CD4-positive, alpha-beta T cell (primary cell): Measurements from ENCODE around the gene KMT2C. TPM values are rescaled to one million over a fixed set of nuclear protein-coding genes. Genes with fewer than 3 reads are reported as not detected.

ENCODE experiments used
- ATAC-seq: fragments of 200-7000 bp; cut with Tn5 transposase; one replicate; pipeline ENCODE4 v1.10.0; 2022; ENCODE audit warnings: mild to moderate bottlenecking; ENCODE audit not compliant: poor library complexity
- CTCF ChIA-PET: fragments of 350-600 bp; sonication (Branson Sonifier 250); formaldehyde crosslinking; loops from one replicate; lab custom pipeline; 2021; ENCODE audit warnings: antibody characterized with exemption, inconsistent platforms; lab: Charles Lee
- POLR2A ChIA-PET: fragments of 350-600 bp; sonication (Branson Sonifier 250); formaldehyde crosslinking; loops from one replicate; lab custom pipeline; 2021; ENCODE audit warnings: antibody characterized with exemption, inconsistent platforms; lab: Charles Lee
- DNase-seq, 14 experiments: peaks; one replicate each; pipeline ENCODE4 v3.0.0-alpha.2; 2013 to 2020; ENCODE audit warnings: mixed read lengths in 2 of 14
- H3K27ac ChIP-seq, 2 donors: one replicate each; pipeline versions ENCODE4 v1.5.1 to v1.7.0; 2013; ENCODE audit warnings: low read length in 2 of 2, low read depth in 1 of 2, mild to moderate bottlenecking in 1 of 2
- H3K27me3 ChIP-seq, 2 experiments: 1 replicate in 1 of 2; 2 replicates in 1 of 2; pipeline versions ENCODE4 v1.6.1 to v1.7.0; 2013; ENCODE audit warnings: low read length in 2 of 2, control low read depth in 1 of 2, mild to moderate bottlenecking in 1 of 2, moderate library complexity in 1 of 2; ENCODE audit not compliant: insufficient read depth in 2 of 2, control insufficient read depth in 1 of 2
- H3K36me3 ChIP-seq: one replicate; pipeline ENCODE4 v1.6.1; 2013; ENCODE audit warnings: low read length, control low read depth; ENCODE audit not compliant: insufficient read depth
- H3K4me1 ChIP-seq: one replicate; pipeline ENCODE4 v1.6.1; 2013; ENCODE audit warnings: low read length, control low read depth; ENCODE audit not compliant: insufficient read depth
- H3K4me3 ChIP-seq: one replicate; pipeline ENCODE4 v1.5.1; 2013; ENCODE audit warnings: mild to moderate bottlenecking, low read length, moderate library complexity
- H3K9me3 ChIP-seq, 2 experiments: 1 replicate in 1 of 2; 2 replicates in 1 of 2; pipeline versions ENCODE4 v1.6.1 to v1.7.0; 2013; ENCODE audit warnings: low read length in 2 of 2, mild to moderate bottlenecking in 2 of 2, control low read depth in 1 of 2, moderate library complexity in 1 of 2; ENCODE audit not compliant: control insufficient read depth in 1 of 2, insufficient read depth in 1 of 2
- H3K27ac Mint-ChIP-seq: one replicate; pipeline ENCODE4 v1.8.0; 2020; ENCODE audit warnings: mixed read lengths
- H3K27me3 Mint-ChIP-seq: one replicate; pipeline ENCODE4 v1.8.0; 2021; ENCODE audit warnings: mixed read lengths
- H3K36me3 Mint-ChIP-seq: one replicate; pipeline ENCODE4 v1.8.0; 2021; ENCODE audit warnings: low read depth, mixed read lengths
- H3K4me1 Mint-ChIP-seq: one replicate; pipeline ENCODE4 v1.8.0; 2021; ENCODE audit warnings: low read depth, mixed read lengths
- H3K4me3 Mint-ChIP-seq: one replicate; pipeline ENCODE4 v1.8.0; 2020; ENCODE audit warnings: mild to moderate bottlenecking, mixed read lengths
- H3K9me3 Mint-ChIP-seq: one replicate; pipeline ENCODE4 v1.8.0; 2020; ENCODE audit warnings: mixed read lengths
- intact Hi-C, 2 experiments: fragments of 100-400 bp; cut with DNase I in 1 of 2; cut with micrococcal nuclease in 1 of 2; formaldehyde crosslinking; loops; one replicate each; pipeline versions ENCODE4 v1.15.1 to v1.9.0; 2023 to 2025; cut with DNase I, micrococcal nuclease
- total RNA-seq, 174 experiments: library from RNA in 2 of 174; stranded (reverse) in 2 of 174; gene quantifications; one replicate each; pipeline ENCODE4 v1.2.3 and lab custom pipeline; 2021 to 2026
- TF ChIP-seq, protein P1 (sequence below): fragments of 200-600 bp; IDR thresholded peaks from one replicate; pipeline ENCODE4 v1.8.0; 2022; ENCODE audit warnings: antibody characterized with exemption, mild to moderate bottlenecking

Gene KMT2C
- total RNA-seq, 2 experiments from 2014 or later, result 113 to 118 TPM

DNA sequence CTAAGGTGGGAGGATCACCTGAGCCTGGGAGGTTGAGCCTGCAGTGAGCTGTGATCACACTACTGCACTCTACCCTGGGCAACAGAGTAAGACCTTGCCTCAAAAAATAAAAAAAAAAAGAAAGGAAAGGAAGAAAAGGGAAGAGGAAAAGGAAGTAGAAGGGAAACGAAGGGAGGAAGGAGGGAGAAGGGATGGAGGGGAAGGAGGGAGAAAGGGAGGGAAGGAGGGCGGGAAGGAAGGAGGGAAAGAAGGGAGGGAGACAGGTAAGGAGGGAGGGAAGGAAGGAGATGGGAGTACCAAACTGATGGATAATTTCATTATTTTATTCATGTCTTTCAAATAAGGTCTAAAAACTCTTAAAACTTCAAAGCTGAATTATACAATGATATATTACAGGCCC lies 106.3 kb downstream of the KMT2C start:
- ATAC-seq (no peak), DNase-seq (no peak)
- intact Hi-C loops, result no loop called here
- Mint-ChIP-seq H3K27me3 (no peaks in the 10 kb centered on the region), H3K4me1 (peaks cover 39% of the 10 kb centered on the region), H3K9me3 (no peaks in the 10 kb centered on the region), H3K27ac (no peak overlapping the region), H3K36me3 (peaks cover 53% of the 10 kb centered on the region), H3K4me3 (no peak overlapping the region)
- no peak overlapping the region for H3K27ac ChIP-seq
- no peaks in the 10 kb centered on the region for H3K27me3 ChIP-seq
- CTCF ChIA-PET, result no interaction called here
- no peak overlapping the region for H3K4me3 ChIP-seq
- H3K36me3 ChIP-seq, result peaks cover 25% of the 10 kb centered on the region
- peaks cover 3% of the 10 kb centered on the region for H3K4me1 ChIP-seq
- TF ChIP-seq, protein P1, sequence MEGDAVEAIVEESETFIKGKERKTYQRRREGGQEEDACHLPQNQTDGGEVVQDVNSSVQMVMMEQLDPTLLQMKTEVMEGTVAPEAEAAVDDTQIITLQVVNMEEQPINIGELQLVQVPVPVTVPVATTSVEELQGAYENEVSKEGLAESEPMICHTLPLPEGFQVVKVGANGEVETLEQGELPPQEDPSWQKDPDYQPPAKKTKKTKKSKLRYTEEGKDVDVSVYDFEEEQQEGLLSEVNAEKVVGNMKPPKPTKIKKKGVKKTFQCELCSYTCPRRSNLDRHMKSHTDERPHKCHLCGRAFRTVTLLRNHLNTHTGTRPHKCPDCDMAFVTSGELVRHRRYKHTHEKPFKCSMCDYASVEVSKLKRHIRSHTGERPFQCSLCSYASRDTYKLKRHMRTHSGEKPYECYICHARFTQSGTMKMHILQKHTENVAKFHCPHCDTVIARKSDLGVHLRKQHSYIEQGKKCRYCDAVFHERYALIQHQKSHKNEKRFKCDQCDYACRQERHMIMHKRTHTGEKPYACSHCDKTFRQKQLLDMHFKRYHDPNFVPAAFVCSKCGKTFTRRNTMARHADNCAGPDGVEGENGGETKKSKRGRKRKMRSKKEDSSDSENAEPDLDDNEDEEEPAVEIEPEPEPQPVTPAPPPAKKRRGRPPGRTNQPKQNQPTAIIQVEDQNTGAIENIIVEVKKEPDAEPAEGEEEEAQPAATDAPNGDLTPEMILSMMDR, result no peak
- POLR2A ChIA-PET, result no interaction called here
- H3K9me3 ChIP-seq, result no peaks in the 10 kb centered on the region

DNA sequence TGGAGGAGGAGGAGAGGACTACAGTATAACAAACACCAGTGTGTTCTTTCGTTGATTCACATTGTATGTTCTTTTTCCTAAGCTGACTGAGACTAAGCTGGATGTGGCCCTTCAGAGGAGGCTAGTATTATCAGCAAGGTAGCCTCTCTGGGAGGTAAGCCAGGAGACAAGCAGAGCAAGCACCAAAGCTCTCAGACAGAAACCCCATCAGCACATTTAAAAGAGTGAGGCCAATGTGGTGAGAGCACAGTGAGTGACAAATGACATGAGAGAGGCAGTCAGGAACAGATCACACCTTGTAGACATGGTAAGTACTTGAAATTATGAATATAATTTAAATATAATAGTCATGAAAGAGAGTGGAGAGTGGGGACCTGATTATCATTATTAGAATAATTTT lies 107.6 kb downstream of the KMT2C start:
- Mint-ChIP-seq H3K36me3 (peaks cover 60% of the 10 kb centered on the region), H3K27ac (no peak overlapping the region), H3K27me3 (no peaks in the 10 kb centered on the region), H3K9me3 (no peaks in the 10 kb centered on the region), H3K4me3 (no peak overlapping the region), H3K4me1 (peaks cover 35% of the 10 kb centered on the region)
- ChIA-PET POLR2A (no interaction called here), CTCF (interaction anchor here (0.6 to 1.1 kb wide), 3 partner anchors 8 to 120 kb away, joined by 3 to 4 read pairs (median 4); no protein-coding TSS in a partner anchor)
- Histone ChIP-seq H3K27me3 (no peaks in the 10 kb centered on the region), H3K36me3 (peaks cover 25% of the 10 kb centered on the region), H3K27ac (no peak overlapping the region), H3K9me3 (no peaks in the 10 kb centered on the region), H3K4me1 (peaks cover 3% of the 10 kb centered on the region), H3K4me3 (no peak overlapping the region)
- DNase-seq, result no peak
- intact Hi-C loops, result no loop called here
- ATAC-seq, result no peak
- TF ChIP-seq, protein P1, result no peak

DNA sequence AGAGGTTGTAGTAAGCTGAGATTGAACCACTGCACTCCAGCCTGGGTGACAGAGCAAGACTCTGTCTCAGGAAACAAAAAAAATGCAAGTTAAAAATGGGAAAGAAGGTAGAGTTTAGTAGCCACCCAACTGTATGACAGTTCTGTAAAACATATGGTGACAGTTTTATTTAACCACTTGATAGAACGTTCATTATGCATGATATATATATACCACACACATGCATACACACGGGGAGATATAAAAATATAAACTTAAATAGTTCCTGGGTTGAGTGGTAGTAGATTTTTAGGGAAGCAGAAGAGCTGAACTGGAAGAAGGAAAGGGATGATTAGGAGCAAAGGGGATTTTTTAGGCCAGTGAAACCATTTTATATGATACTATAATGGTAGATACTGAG lies 120.0 kb downstream of the KMT2C start:
- no peaks in the 10 kb centered on the region for H3K9me3 Mint-ChIP-seq

More for the DNA sequence above, 120.0 kb downstream of the KMT2C start:
- TF ChIP-seq, protein P1, result no peak
- POLR2A ChIA-PET, result no interaction called here
- H3K4me3 Mint-ChIP-seq, result no peak overlapping the region
- intact Hi-C loops, result no loop called here
- DNase-seq (no peak), ATAC-seq (no peak)
- CTCF ChIA-PET, result interaction anchor here (0.7 kb wide), 1 partner anchor 15 kb away, joined by 3 read pairs; no protein-coding TSS in a partner anchor
- H3K36me3 ChIP-seq, result peaks cover 21% of the 10 kb centered on the region
- H3K4me1 Mint-ChIP-seq, result peaks cover 53% of the 10 kb centered on the region
- peaks cover 45% of the 10 kb centered on the region for H3K36me3 Mint-ChIP-seq
- no peak overlapping the region for H3K27ac Mint-ChIP-seq
- H3K4me1 ChIP-seq, result peaks cover 4% of the 10 kb centered on the region
- no peaks in the 10 kb centered on the region for H3K9me3 ChIP-seq
- H3K27me3 Mint-ChIP-seq, result no peaks in the 10 kb centered on the region
- no peaks in the 10 kb centered on the region for H3K27me3 ChIP-seq
- no peak overlapping the region for H3K27ac ChIP-seq
- H3K4me3 ChIP-seq, result no peak overlapping the region
